GM19043 (cell line): ENCODE data around the gene BOC.

ENCODE experiments used
- ATAC-seq: cut with Tn5 transposase; IDR thresholded peaks from one replicate; pipeline ENCODE4 v1.9.1; 2021; ENCODE audit warnings: low read depth; ENCODE audit not compliant: unreplicated experiment

BOC gene

GRCh38 chr3:113330742-113331141 lies 119.4 kb downstream of the BOC start:
- no peak for ATAC-seq

- ATAC-seq, result no peak
These were observed 119.8 kb downstream of the BOC start for GRCh38 chr3:113331187-113331586.
